ENCODE measurements around the gene UBAP1L. TPM values are rescaled to one million over a fixed set of nuclear protein-coding genes. Genes with fewer than 3 reads are reported as not detected.

UBAP1L gene
- total RNA-seq (2021) = 2.6 and 3.0 TPM in 2 replicates
- long read RNA-seq, full-length matches to known transcripts = 1 of 1 reads
- long read RNA-seq, partial matches to known transcripts = 0 of 1 reads
- long read RNA-seq, other reads (novel, unspliced or antisense) = 0 of 1 reads

DNA sequence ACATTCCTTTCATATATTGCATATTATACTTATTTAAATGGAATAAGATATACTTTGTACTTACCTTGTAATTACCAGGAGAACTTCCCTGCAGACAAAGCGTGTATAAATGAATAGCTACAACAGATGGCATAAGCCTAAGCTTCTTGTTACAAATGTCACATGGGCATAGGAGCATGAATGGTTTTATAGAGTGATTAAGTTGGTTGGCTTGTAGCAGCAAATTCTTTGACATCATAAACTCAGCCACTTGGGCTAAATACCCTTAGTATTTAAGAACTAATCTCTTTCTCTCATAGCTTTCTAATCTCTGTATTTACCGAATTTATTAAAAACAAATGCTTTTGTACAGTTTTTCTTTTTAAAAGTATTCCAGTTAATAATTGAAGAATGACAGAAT lies at the start of gene UBAP1L:
UBAP1L (minus strand) TSS at position 115 of the 400 bp plus-strand sequence. CDS start 8,985 bp downstream, outside the sequence.
- Mint-ChIP-seq H3K36me3 (ENCODE audit: insufficient read depth in 1 of 3, low read depth in 3 of 3) (peaks cover 16 to 49% (median 27%) of the 10 kb centered on the region in 3 experiments; a peak in 6 of 7 replicates), H3K27me3 (ENCODE audit: low read depth) (no peaks in the 10 kb centered on the region), H3K9me3 (no peaks in the 10 kb centered on the region; a peak in 1 of 5 replicates), H3K27ac (no peak within 1 kb of the TSS), H3K4me3 (no peak within 1 kb of the TSS), H3K4me1 (peaks cover 2% of the 10 kb centered on the region in 2 experiments; a peak in 1 of 4 replicates)
- no peak within 1 kb of the TSS for H4K5ac ChIP-seq (ENCODE audit: insufficient read length, low read depth, low read length)
- no peaks in the 10 kb centered on the region for H3K9me3 ChIP-seq (ENCODE audit: control insufficient read depth, low read depth, low read length)
- no peak within 1 kb of the TSS for H3K9ac ChIP-seq (ENCODE audit: extremely low read depth, insufficient read length, low read length)
- H4K91ac ChIP-seq (ENCODE audit: insufficient read length, low read depth, low read length) = no peak within 1 kb of the TSS
- H3K4me1 ChIP-seq (ENCODE audit: insufficient read depth, low read length) = no peaks in the 10 kb centered on the region
- no peak within 1 kb of the TSS for H3K4ac ChIP-seq (ENCODE audit: low read depth, low read length)
- H3K56ac ChIP-seq (ENCODE audit: insufficient read length, low read depth, low read length) = no peak within 1 kb of the TSS
- TF ChIP-seq, protein P1, sequence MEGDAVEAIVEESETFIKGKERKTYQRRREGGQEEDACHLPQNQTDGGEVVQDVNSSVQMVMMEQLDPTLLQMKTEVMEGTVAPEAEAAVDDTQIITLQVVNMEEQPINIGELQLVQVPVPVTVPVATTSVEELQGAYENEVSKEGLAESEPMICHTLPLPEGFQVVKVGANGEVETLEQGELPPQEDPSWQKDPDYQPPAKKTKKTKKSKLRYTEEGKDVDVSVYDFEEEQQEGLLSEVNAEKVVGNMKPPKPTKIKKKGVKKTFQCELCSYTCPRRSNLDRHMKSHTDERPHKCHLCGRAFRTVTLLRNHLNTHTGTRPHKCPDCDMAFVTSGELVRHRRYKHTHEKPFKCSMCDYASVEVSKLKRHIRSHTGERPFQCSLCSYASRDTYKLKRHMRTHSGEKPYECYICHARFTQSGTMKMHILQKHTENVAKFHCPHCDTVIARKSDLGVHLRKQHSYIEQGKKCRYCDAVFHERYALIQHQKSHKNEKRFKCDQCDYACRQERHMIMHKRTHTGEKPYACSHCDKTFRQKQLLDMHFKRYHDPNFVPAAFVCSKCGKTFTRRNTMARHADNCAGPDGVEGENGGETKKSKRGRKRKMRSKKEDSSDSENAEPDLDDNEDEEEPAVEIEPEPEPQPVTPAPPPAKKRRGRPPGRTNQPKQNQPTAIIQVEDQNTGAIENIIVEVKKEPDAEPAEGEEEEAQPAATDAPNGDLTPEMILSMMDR (conservative IDR thresholded peaks at IDR 0.05) = no peak
- no CpG with 5 or more reads among the region's 2 CpGs for WGBS (ENCODE audit: extremely low coverage, insufficient read length, low lambda C conversion rate)
- H2BK15ac ChIP-seq (ENCODE audit: low read depth, low read length) = no peak within 1 kb of the TSS
- H3K14ac ChIP-seq (ENCODE audit: insufficient read depth, low read length) = no peak within 1 kb of the TSS
- H4K20me1 ChIP-seq (ENCODE audit: control insufficient read depth, insufficient read depth, insufficient read length) = no peaks in the 10 kb centered on the region
- no peaks in the 10 kb centered on the region for H3K27me3 ChIP-seq (ENCODE audit: insufficient read depth, low read length)
- no peak within 1 kb of the TSS for H3K23ac ChIP-seq (ENCODE audit: insufficient read length, low read depth, low read length)
- no peak within 1 kb of the TSS for H3K18ac ChIP-seq (ENCODE audit: insufficient read length, low read depth, low read length)
- no peak within 1 kb of the TSS for H4K8ac ChIP-seq (replicated peaks; ENCODE audit: insufficient read length, low read depth, low read length)
- no peaks in the 10 kb centered on the region for H3K79me2 ChIP-seq (ENCODE audit: insufficient read depth, low read length)
- no peak within 1 kb of the TSS for H3T11ph ChIP-seq (ENCODE audit: low read length)
- H3K79me1 ChIP-seq (ENCODE audit: insufficient read depth, low read depth, low read length, poor library complexity, severe bottlenecking) = no peaks in the 10 kb centered on the region
- DNase-seq = no peak
- no peak within 1 kb of the TSS for H2AK5ac ChIP-seq (ENCODE audit: insufficient read length, low read length)
- H3K4me2 ChIP-seq (ENCODE audit: insufficient read depth, insufficient read length, low read length) = no peak within 1 kb of the TSS
- H2BK5ac ChIP-seq (ENCODE audit: insufficient read length, low read length) = no peak within 1 kb of the TSS
- no peak within 1 kb of the TSS for H2BK20ac ChIP-seq (ENCODE audit: low read depth, low read length, poor library complexity, severe bottlenecking)
- no peak within 1 kb of the TSS for H2AFZ ChIP-seq (ENCODE audit: low read length)
- no peak within 1 kb of the TSS for H2BK12ac ChIP-seq (ENCODE audit: insufficient read length, low read depth, low read length)
- no peak within 1 kb of the TSS for H3K27ac ChIP-seq (ENCODE audit: insufficient read length, low read depth, low read length)
- no peaks in the 10 kb centered on the region for H3K23me2 ChIP-seq (ENCODE audit: insufficient read length, low read depth, low read length, poor library complexity, severe bottlenecking)
- no peak within 1 kb of the TSS for H2BK120ac ChIP-seq (ENCODE audit: low read depth, low read length, poor library complexity, severe bottlenecking)

Data from H9 (cell line).